CD8-positive, alpha-beta memory T cell (primary cell): ENCODE results near the gene MACROH2A1. TPM values are rescaled to one million over a fixed set of nuclear protein-coding genes. Genes with fewer than 3 reads are reported as not detected.

Experiments
- CTCF ChIA-PET: fragments of 350-600 bp; sonication (Branson Sonifier 250); formaldehyde crosslinking; loops from one replicate; lab custom pipeline; 2021; ENCODE audit warnings: antibody characterized with exemption; lab: Charles Lee
- POLR2A ChIA-PET: fragments of 350-600 bp; sonication (Branson Sonifier 250); formaldehyde crosslinking; loops from one replicate; lab custom pipeline; 2021; ENCODE audit warnings: antibody characterized with exemption; lab: Charles Lee
- DNase-seq, 5 donors: peaks; one replicate each; pipeline versions ENCODE4 v3.0.0 to v3.0.0-alpha.2; 2020 to 2022; ENCODE audit warnings: mixed read lengths in 1 of 5
- H3K27ac ChIP-seq: one replicate; pipeline ENCODE4 v1.7.0; 2013; ENCODE audit warnings: low read depth, mild to moderate bottlenecking, low read length, moderate library complexity
- H3K27me3 ChIP-seq: 2 replicates; pipeline ENCODE4 v1.7.0; 2013; ENCODE audit warnings: low read length, mild to moderate bottlenecking; ENCODE audit not compliant: insufficient read depth, poor library complexity, severe bottlenecking
- H3K36me3 ChIP-seq: 2 replicates; pipeline ENCODE4 v1.7.0; 2013; ENCODE audit warnings: mild to moderate bottlenecking, low read length, moderate library complexity; ENCODE audit not compliant: insufficient read depth
- H3K4me1 ChIP-seq: 2 replicates; pipeline ENCODE4 v1.7.0; 2013; ENCODE audit warnings: mild to moderate bottlenecking, low read length, moderate library complexity; ENCODE audit not compliant: insufficient read depth
- H3K4me3 ChIP-seq: 2 replicates; pipeline ENCODE4 v1.7.0; 2013; ENCODE audit warnings: mild to moderate bottlenecking, low read length
- H3K9me3 ChIP-seq: 2 replicates; pipeline ENCODE4 v1.7.0; 2013; ENCODE audit warnings: mild to moderate bottlenecking, low read length
- H3K27ac Mint-ChIP-seq, 8 donors: one replicate each; pipeline ENCODE4 v1.8.0; 2020 to 2021; ENCODE audit warnings: mixed read lengths in 8 of 8, mild to moderate bottlenecking in 6 of 8, inconsistent platforms in 3 of 8, moderate library complexity in 3 of 8
- H3K27me3 Mint-ChIP-seq, 2 donors: one replicate each; pipeline ENCODE4 v1.8.0; 2020 to 2021; ENCODE audit warnings: mixed read lengths in 2 of 2, mild to moderate bottlenecking in 1 of 2, moderate library complexity in 1 of 2
- H3K36me3 Mint-ChIP-seq, 3 donors: one replicate each; pipeline ENCODE4 v1.8.0; 2020 to 2021; ENCODE audit warnings: mixed read lengths in 3 of 3, inconsistent platforms in 1 of 3, mild to moderate bottlenecking in 1 of 3
- H3K4me1 Mint-ChIP-seq, 3 donors: one replicate each; pipeline ENCODE4 v1.8.0; 2020 to 2021; ENCODE audit warnings: mixed read lengths in 3 of 3, inconsistent platforms in 1 of 3, mild to moderate bottlenecking in 1 of 3
- H3K4me3 Mint-ChIP-seq, 7 donors: one replicate each; pipeline ENCODE4 v1.8.0; 2020 to 2021; ENCODE audit warnings: mixed read lengths in 7 of 7, mild to moderate bottlenecking in 6 of 7, moderate library complexity in 4 of 7, inconsistent platforms in 2 of 7
- H3K9me3 Mint-ChIP-seq, 5 donors: one replicate each; pipeline ENCODE4 v1.8.0; 2020 to 2022; ENCODE audit warnings: mixed read lengths in 5 of 5, mild to moderate bottlenecking in 3 of 5, moderate library complexity in 2 of 5, inconsistent platforms in 1 of 5
- polyA plus RNA-seq: library from polyadenylated mRNA; unstranded; fragments of 300-500 nt; fragmentation: Illumina TruSeq; gene quantifications from one replicate; pipeline ENCODE4 v1.2.3, GENCODE V29; 2021
- total RNA-seq, 2 experiments: library from RNA; stranded (reverse); gene quantifications; one replicate each; pipeline ENCODE4 v1.2.3, GENCODE V29; 2021

The MACROH2A1 gene
- total and polyA plus RNA-seq, 3 experiments from 2014 or later, result 112 to 202 (median 199) TPM

- no peaks in the 10 kb centered on the region for H3K9me3 Mint-ChIP-seq
- Histone ChIP-seq H3K27ac (peak overlapping the region; percentile 81), H3K9me3 (no peaks in the 10 kb centered on the region), H3K4me3 (peak overlapping the region; percentile 60), H3K4me1 (peaks cover 47% of the 10 kb centered on the region), H3K27me3 (no peaks in the 10 kb centered on the region), H3K36me3 (no peaks in the 10 kb centered on the region)
- H3K27me3 Mint-ChIP-seq, result peaks cover 0 to under 1% of the 10 kb centered on the region in 2 donors
- DNase-seq, result peak in 3 of 5 donors; percentile 27 to 64 (median 32)
- H3K4me1 Mint-ChIP-seq, result peaks cover 48 to 59% (median 54%) of the 10 kb centered on the region in 3 donors
- H3K27ac Mint-ChIP-seq, result peak overlapping the region in 7 of 8 donors; percentile 60 to 91 (median 84)
- CTCF ChIA-PET, result interaction anchor here (1.7 kb wide), 1 partner anchor 27 kb away, joined by 5 read pairs; no protein-coding TSS in a partner anchor
- H3K36me3 Mint-ChIP-seq, result peaks cover 0 to 11% (median 0%) of the 10 kb centered on the region in 3 donors
- peak overlapping the region; percentile 83 to 95 (median 88) for H3K4me3 Mint-ChIP-seq
- POLR2A ChIA-PET, result no interaction called here
Observed at GRCh38 chr5:135398160-135398854, 724 bp downstream of the MACROH2A1 start.

GRCh38 chr5:135397084-135397483, 1.9 kb downstream of the MACROH2A1 start:
- H3K4me3 ChIP-seq, result peak overlapping the region; percentile 28

GRCh38 chr5:135396459-135397055, 2.5 kb downstream of the MACROH2A1 start:
- Mint-ChIP-seq H3K27me3 (no peaks in the 10 kb centered on the region), H3K9me3 (no peaks in the 10 kb centered on the region), H3K4me3 (peak overlapping the region in 3 of 7 donors; percentile 30 to 95 (median 93)), H3K4me1 (peaks cover 66 to 76% (median 71%) of the 10 kb centered on the region in 3 donors), H3K36me3 (peaks cover 0 to 27% (median 4%) of the 10 kb centered on the region in 3 donors), H3K27ac (peak overlapping the region in 2 of 8 donors; percentile 54 to 91)
- Histone ChIP-seq H3K27me3 (no peaks in the 10 kb centered on the region), H3K36me3 (no peaks in the 10 kb centered on the region), H3K4me3 (no peak overlapping the region), H3K27ac (no peak overlapping the region), H3K4me1 (peaks cover 58% of the 10 kb centered on the region), H3K9me3 (no peaks in the 10 kb centered on the region)
- no peak for DNase-seq
- ChIA-PET CTCF (no interaction called here), POLR2A (no interaction called here)

More at GRCh38 chr5:135397084-135397483, 1.9 kb downstream of the MACROH2A1 start:
- Mint-ChIP-seq H3K4me1 (peaks cover 60 to 71% (median 66%) of the 10 kb centered on the region in 3 donors), H3K4me3 (peak overlapping the region; percentile 83 to 95 (median 88)), H3K27me3 (no peaks in the 10 kb centered on the region), H3K27ac (peak overlapping the region in 6 of 8 donors; percentile 17 to 91 (median 52)), H3K9me3 (no peaks in the 10 kb centered on the region), H3K36me3 (peaks cover 0 to 22% (median 4%) of the 10 kb centered on the region in 3 donors)
- CTCF ChIA-PET, result no interaction called here
- DNase-seq, result no peak
- H3K27me3 ChIP-seq, result no peaks in the 10 kb centered on the region
- H3K27ac ChIP-seq, result no peak overlapping the region
- H3K36me3 ChIP-seq, result no peaks in the 10 kb centered on the region
- POLR2A ChIA-PET, result no interaction called here
- peaks cover 53% of the 10 kb centered on the region for H3K4me1 ChIP-seq
- H3K9me3 ChIP-seq, result no peaks in the 10 kb centered on the region

- no peaks in the 10 kb centered on the region for H3K9me3 ChIP-seq
- CTCF ChIA-PET, result no interaction called here
- no peak overlapping the region for H3K27ac Mint-ChIP-seq
- no peaks in the 10 kb centered on the region for H3K36me3 ChIP-seq
- peaks cover 67 to 81% (median 78%) of the 10 kb centered on the region in 3 donors for H3K4me1 Mint-ChIP-seq
- H3K27me3 Mint-ChIP-seq, result no peaks in the 10 kb centered on the region
- peaks cover 0 to 32% (median 4%) of the 10 kb centered on the region in 3 donors for H3K36me3 Mint-ChIP-seq
- H3K27ac ChIP-seq, result no peak overlapping the region
- peaks cover 65% of the 10 kb centered on the region for H3K4me1 ChIP-seq
- no peaks in the 10 kb centered on the region for H3K9me3 Mint-ChIP-seq
- POLR2A ChIA-PET, result no interaction called here
- no peaks in the 10 kb centered on the region for H3K27me3 ChIP-seq
- no peak for DNase-seq
- no peak overlapping the region for H3K4me3 ChIP-seq
- peak overlapping the region in 1 of 7 donors; percentile 63 for H3K4me3 Mint-ChIP-seq
Observed at GRCh38 chr5:135395866-135396265, 3.2 kb downstream of the MACROH2A1 start.

- Histone ChIP-seq H3K9me3 (no peaks in the 10 kb centered on the region), H3K4me1 (peaks cover 69% of the 10 kb centered on the region), H3K27me3 (no peaks in the 10 kb centered on the region), H3K27ac (no peak overlapping the region), H3K4me3 (no peak overlapping the region), H3K36me3 (no peaks in the 10 kb centered on the region)
- H3K27ac Mint-ChIP-seq, result no peak overlapping the region
- ChIA-PET CTCF (no interaction called here), POLR2A (no interaction called here)
- no peaks in the 10 kb centered on the region for H3K9me3 Mint-ChIP-seq
- H3K4me3 Mint-ChIP-seq, result peak overlapping the region in 1 of 7 donors; percentile 63
- H3K27me3 Mint-ChIP-seq, result no peaks in the 10 kb centered on the region
- DNase-seq, result no peak
- peaks cover 68 to 83% (median 81%) of the 10 kb centered on the region in 3 donors for H3K4me1 Mint-ChIP-seq
- peaks cover 0 to 34% (median 4%) of the 10 kb centered on the region in 3 donors for H3K36me3 Mint-ChIP-seq
Observed at GRCh38 chr5:135395451-135395850, 3.6 kb downstream of the MACROH2A1 start.

- CTCF ChIA-PET, result no interaction called here
- no peak for DNase-seq
Observed at GRCh38 chr5:135394095-135394494, 4.9 kb downstream of the MACROH2A1 start.

GRCh38 chr5:135393691-135394090, 5.3 kb downstream of the MACROH2A1 start:
- H3K27me3 ChIP-seq, result no peaks in the 10 kb centered on the region
- no peak overlapping the region for H3K27ac ChIP-seq
- Mint-ChIP-seq H3K4me1 (peaks cover 77 to 93% (median 86%) of the 10 kb centered on the region in 3 donors), H3K27me3 (no peaks in the 10 kb centered on the region), H3K27ac (no peak overlapping the region), H3K4me3 (no peak overlapping the region), H3K9me3 (no peaks in the 10 kb centered on the region), H3K36me3 (peaks cover 0 to 46% (median 4%) of the 10 kb centered on the region in 3 donors)
- no peak overlapping the region for H3K4me3 ChIP-seq
- H3K4me1 ChIP-seq, result peaks cover 60% of the 10 kb centered on the region
- H3K36me3 ChIP-seq, result peaks cover 4% of the 10 kb centered on the region
- CTCF ChIA-PET, result no interaction called here
- POLR2A ChIA-PET, result no interaction called here
- no peak for DNase-seq
- H3K9me3 ChIP-seq, result no peaks in the 10 kb centered on the region

More at GRCh38 chr5:135394095-135394494, 4.9 kb downstream of the MACROH2A1 start:
- H3K4me3 Mint-ChIP-seq, result peak overlapping the region in 1 of 7 donors; percentile 3
- POLR2A ChIA-PET, result no interaction called here
- no peaks in the 10 kb centered on the region for H3K27me3 Mint-ChIP-seq
- H3K9me3 Mint-ChIP-seq, result no peaks in the 10 kb centered on the region
- H3K9me3 ChIP-seq, result no peaks in the 10 kb centered on the region
- no peak overlapping the region for H3K4me3 ChIP-seq
- H3K27me3 ChIP-seq, result no peaks in the 10 kb centered on the region
- H3K4me1 Mint-ChIP-seq, result peaks cover 75 to 89% (median 86%) of the 10 kb centered on the region in 3 donors
- peaks cover 0 to 42% (median 4%) of the 10 kb centered on the region in 3 donors for H3K36me3 Mint-ChIP-seq
- no peak overlapping the region for H3K27ac ChIP-seq
- H3K36me3 ChIP-seq, result no peaks in the 10 kb centered on the region
- H3K4me1 ChIP-seq, result peaks cover 60% of the 10 kb centered on the region
- peak overlapping the region in 1 of 8 donors; percentile 8 for H3K27ac Mint-ChIP-seq

GRCh38 chr5:135393229-135393628, 5.8 kb downstream of the MACROH2A1 start:
- Mint-ChIP-seq H3K27me3 (no peaks in the 10 kb centered on the region), H3K27ac (peak overlapping the region in 1 of 8 donors; percentile 31), H3K4me1 (peaks cover 81 to 97% (median 91%) of the 10 kb centered on the region in 3 donors), H3K4me3 (no peak overlapping the region), H3K9me3 (no peaks in the 10 kb centered on the region), H3K36me3 (peaks cover 0 to 50% (median 6%) of the 10 kb centered on the region in 3 donors)
- no peak for DNase-seq
- peaks cover 60% of the 10 kb centered on the region for H3K4me1 ChIP-seq
- CTCF ChIA-PET, result no interaction called here
- no peaks in the 10 kb centered on the region for H3K27me3 ChIP-seq
- POLR2A ChIA-PET, result no interaction called here
- peaks cover 8% of the 10 kb centered on the region for H3K36me3 ChIP-seq
- H3K27ac ChIP-seq, result no peak overlapping the region
- no peak overlapping the region for H3K4me3 ChIP-seq
- H3K9me3 ChIP-seq, result no peaks in the 10 kb centered on the region
